GM18519 (cell line): Measurements from ENCODE around the gene ACTN1.

Source experiments
- ATAC-seq: cut with Tn5 transposase; IDR thresholded peaks from one replicate; pipeline ENCODE4 v1.9.1; 2021; ENCODE audit warnings: mild to moderate bottlenecking, moderate library complexity; ENCODE audit not compliant: unreplicated experiment, low FRiP score

ACTN1 gene

DNA sequence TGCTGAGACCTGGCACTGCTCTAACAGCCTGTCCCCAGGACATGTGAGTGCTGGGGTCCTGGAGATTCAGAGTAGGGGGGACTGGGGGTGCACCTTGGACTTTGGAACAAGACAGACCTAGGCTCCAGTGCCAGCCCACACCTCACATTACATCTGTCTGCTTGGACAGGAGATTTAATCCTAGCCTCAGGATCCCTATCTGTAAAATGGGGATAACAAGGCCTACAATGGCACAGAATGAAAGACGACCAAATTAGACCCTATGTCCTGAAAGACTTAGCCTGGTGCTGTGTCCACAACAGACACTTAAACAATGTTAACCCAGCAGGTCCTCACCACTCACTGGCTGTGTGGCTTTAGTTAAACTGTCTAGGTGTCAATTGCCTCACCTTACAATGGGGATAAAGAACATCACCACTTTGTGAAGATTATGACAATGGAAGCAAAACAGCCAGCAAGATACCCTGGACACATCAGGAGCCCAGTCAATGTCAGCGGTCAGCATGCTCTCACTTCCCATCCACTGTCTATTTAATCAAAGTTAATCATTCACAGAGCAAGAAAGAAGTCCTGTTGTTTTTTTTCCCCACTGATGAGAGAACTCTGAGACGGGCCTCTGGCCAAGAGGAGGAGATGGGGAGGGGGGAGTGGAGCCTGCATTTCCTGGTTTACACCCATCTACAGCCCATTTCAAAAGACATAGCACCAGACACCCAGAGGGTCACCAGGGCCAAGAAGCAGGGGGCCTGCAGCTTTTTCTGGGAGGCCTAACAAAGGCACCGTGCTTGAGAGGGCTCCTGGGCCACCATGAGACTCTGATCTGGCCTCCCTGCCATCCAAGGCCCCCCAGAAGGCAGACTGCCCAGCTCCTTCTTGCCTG is 40.6 kb downstream of the ACTN1 start:
- ATAC-seq, result no peak

DNA sequence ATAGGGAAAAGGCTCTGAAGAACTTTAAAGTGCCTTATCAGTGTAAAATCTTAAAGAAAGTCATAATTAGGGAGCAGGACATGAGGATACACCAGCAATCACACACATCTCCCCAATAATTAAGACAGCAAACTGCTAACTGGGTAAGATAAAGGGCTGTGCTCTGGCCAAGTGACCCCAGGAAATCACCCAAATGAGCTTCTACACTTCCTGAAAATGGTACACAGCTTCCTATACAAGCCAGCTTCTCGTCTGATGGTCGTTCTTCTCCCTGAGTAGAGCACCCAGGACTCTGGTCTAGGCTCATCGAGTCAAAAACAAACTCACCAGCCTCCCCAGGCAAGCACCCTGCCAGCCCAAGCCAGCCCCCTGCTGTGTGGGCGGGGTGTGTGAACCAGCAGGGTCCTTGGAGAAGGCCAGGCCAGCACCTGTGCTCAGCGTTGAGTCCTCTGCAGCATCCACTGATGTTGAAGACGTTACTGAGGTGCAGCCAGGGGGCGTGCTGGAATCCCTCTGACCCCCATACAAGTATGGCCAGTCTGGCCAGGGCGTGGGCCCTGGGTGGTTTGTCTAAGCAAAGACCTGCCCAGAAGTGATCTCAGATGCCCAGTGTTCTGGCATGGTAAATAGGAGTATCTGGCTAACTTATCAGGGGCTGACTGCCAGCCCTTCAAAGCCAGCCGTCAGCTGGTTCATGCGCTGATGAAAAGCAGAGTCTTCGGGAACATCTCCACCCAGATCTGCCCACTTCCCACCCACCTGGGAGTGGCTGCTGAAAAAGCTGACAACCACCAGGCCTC is 41.4 kb downstream of the ACTN1 start:
- ATAC-seq, result no peak

DNA sequence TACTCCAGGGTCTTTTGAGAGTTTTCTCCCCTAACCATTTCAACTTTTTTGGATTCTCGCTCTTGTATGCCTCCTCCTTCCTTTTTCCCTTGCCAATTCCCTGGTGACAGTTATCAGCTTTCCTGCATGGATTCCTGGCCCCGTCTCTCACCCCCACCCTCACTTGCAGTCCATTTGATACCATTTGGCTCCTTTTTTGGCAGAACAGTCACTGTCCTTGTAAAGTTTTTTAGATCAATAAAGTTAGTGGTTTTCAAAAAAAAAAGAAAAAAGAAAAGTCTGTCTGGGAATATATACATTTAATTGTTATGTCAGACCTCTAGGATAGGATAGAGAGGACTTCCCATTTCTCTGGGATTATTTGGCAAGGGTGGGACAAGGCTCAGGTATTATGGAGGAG is 42.1 kb downstream of the ACTN1 start:
- ATAC-seq, result no peak

DNA sequence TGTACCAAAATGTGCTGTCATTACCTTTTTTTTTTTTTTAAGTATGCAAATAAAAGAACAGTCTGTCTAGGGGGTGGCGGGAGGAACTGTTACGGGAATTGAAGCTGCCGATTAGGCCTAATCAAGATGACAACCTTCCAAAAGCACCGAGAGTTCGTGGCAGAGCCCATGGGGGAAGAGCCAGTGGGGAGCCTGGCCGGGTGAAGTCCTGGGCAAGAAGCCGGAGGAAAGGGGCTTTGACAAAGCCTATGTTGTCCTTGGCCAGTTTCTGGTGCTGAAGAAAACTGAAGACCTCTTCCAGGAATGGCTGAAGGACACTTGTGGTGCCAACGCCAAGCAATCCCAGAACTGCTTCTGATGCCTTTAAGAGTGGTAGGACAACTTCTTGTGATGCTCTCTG is 42.6 kb downstream of the ACTN1 start:
- no peak for ATAC-seq

DNA sequence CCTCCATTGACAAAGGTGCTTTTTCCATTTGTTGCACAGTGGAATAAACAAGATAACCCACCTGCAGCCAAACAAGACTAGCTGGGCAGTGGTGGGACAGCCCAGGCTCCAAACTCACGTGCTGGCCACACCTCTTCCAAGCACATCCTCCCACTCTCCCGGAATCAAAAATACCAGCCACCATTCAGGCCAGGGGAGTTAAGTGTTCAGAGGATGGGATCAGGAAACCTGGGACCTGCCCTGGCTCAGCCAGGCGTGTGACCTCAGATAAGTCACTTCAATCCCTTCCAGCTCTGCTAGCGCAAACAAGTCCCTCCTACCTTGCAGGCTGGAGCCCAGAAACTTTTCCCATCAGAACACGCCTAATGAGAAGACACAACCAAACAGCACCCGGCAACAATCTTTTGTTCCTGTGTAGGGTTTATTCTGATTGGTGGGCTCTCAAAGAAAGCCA is 43.3 kb downstream of the ACTN1 start:
- ATAC-seq, result no peak

DNA sequence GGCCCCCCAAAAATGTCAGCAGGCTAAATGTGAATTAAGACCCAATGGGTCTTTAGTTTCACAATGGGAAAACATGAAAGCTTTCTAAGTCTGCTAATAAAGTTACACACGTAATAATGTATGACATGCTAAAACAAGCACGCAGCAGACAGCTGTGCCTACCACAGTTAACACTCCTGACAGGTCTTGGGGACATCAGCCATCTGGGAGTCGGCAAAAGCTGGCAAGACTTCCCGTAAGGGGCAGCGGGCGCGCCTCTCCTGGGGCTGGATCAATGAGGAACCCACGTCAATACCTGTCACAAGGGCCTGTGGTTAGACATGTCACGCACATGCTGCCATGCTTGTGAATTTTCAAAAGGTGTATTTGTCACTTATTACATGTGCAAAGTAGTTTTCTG is 45.0 kb downstream of the ACTN1 start:
- ATAC-seq, result no peak

DNA sequence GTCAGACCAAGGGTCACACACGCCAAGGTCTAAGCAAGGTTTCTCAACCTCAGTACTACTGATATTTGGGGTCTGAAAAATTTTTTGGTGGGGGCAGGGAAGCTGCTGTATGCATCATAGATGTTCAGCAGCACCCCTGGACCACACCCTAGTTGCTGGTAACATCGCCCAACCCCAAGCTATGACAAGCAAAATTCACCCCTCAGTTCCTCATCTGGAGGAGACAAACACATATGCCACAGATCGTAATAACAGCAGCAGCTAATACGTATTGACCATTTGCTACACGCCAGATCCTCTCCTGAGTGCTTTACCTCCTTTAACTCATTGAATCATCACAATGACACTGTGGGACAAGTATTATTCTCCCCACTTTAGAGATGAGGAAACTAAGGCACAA is 46.4 kb downstream of the ACTN1 start:
- no peak for ATAC-seq

DNA sequence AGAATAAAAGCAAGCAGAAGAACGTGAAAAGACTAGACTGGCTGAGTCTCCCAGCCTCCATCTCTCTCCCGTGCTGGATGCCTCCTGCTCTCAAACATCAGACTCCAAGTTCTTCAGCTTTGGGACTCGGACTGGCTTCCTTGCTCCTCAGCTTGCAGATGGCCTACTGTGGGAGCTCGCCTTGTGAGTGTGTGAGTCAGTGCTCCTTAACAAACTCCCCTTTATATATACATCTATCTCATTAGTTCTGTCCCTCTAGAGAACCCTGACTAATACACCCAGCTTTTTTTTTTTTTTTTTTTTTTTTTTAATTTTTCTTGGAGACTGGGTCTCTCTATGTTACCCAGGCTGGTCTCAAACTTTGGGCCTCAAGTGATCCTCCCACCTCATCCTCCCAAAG is 46.9 kb downstream of the ACTN1 start:
- ATAC-seq, result no peak

DNA sequence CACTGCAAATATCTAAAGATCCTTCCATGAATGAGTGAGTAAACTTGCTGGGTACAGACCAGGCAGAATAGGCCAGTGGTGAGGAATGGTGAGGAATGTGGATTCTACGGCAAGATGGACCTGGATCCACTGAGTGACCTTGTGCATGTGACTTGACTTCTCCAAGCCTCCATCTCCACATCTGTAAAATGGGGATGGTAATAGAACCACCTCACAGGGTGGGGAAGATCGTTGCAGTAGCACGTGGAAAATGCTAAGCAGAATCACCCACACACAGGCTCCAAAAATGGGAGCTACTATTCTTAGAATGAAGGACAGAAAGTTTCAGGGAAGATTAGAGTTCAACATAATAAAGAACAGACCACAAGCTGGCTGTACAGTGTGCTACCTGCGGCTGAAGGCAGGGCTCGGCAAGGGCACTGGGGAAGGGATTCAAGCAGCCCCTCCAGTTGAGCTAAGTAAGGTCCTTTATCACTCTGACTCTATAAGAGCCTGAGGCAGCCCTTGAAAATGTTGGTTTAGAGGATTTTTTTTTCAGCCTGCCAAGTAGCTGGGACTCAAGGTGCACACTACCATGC is 47.5 kb downstream of the ACTN1 start:
- no peak for ATAC-seq

DNA sequence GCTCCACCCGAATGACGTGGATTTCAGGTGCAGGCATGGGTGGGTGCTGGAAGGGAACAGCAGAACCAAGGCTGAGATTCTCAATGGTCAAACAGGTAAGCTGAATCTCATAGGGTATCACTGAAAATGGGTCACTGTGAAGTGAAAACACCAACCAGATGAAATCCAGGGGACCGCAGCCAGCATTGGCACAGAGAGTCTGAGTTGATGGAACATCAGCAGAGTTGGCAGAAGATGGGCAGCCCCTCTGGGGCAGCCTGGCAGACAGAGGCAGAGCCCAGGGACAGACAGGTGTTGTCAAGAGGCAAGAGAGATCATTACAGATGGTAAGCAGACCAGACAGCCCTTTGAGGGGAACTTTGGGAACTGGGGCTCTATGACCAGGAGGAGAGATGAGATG is 48.0 kb downstream of the ACTN1 start:
- no peak for ATAC-seq

DNA sequence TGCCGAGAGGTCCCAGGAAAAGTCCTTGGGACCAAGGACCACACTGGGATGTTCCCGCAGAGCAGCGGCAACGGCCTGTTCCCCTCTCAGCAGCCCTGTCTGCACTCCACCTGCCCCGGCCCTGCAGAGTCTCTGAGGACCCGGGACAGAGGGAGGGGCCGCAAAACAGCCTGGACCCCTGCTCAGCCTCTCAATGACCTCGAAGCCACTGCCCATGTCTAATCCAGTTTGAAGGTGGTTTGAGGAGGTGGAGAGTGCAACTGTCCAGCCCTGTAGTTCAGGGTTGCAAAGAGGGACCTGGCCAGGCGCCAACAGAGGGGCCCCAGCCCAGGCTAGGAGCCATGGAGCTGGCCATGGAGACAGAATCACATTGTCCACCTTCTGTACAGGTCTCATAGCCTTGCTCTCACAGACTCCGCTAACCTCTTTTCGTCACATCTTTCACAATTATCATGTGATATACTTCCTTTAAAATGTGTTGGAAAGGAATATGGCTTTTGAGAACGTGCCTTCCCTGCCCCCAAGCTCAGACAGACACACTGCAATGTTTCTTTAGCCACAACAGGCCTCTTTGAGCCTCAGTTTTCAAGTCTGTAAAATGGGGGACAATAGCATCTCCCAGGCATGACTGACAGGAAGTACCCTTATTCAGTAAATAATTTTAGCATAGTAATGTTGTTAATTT is 49.3 kb downstream of the ACTN1 start:
- ATAC-seq, result no peak

DNA sequence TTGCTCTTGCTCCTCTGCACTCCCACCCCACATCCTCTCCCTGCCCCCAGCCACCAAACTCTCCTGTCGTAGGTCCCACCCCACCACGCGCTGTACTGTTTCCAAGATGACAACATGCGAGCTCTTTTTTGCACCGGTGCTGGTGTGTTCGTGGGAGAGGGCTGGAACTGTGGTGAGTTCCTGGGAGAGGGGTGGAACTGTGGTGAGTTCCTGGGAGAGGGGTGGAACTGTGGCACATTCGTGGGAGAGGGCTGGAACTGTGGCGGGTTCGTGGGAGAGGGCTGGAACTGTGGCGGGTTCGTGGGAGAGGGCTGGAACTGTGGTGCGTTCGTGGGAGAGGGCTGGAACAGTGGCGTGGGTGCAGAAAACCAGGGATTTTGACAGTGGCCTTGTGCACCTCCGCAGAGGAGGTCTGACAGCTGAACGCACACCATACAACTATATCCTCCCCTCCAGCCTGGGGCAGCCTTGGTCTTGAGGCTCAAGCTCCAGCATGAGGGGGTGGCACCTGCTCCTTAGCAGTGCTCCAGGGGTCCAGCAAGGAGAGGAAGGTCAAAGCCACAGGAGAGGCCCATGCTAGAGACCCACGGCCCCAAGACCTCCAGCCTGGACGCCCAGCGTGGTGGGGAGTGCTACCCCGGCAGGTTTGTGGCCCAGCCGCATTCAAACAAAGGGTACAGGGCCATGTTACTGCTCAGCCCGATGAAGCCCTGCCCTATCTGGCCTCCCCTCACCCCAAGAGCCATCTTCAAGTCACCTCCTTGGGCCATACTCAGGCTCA is 50.1 kb downstream of the ACTN1 start:
- ATAC-seq, result no peak

DNA sequence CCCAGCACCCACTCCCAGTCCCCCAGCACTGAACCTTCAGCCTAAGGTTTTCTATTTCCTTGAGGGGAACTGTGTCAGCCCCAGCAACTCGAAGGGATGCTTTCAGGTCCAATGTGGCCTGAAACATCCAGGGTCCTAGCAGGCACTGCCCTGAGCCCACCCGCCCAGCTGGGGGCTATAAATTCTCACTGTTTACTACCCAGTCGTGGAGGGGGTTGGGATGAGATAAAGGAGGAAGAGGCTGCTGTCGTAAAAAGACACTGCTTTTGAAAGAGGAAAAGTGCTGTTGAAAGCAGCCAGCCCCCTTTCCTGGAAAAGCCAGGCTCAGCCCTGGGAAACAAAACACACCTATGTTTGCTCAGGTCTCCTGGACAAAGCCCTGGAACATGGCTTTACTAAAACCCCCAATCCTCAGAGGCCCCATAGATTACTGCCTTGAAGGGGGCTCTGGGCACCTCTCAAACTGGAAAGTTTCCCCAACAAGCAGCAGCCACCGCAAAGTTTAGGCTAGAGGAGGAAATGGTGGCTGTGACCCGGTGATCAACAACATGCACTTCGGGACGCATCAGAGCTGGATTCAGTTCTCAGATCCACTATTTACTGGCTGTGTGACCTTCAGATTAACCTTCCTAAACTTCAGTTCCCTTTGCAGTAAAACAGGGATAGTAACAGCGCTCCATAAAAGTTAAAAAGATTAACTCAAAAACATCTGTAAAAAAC is 51.0 kb downstream of the ACTN1 start:
- no peak for ATAC-seq

DNA sequence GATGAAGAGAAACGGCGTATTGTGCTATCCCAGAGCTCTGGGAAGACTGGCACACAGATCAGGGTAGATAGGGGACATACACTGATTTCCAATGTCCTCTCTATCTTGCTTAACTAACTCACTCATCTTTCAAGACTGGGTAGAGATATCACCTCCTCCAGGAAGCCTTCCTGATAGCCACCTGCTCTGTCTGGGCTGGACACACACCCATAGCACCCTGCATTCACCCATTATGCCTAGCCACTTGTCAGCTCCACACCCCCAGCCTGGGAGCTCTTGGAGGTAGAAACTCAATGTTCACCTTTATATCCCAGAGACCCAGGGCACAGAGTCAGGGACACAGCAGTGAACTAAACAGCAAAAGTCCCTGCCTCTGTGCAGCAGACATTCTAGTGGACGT is 52.0 kb downstream of the ACTN1 start:
- no peak for ATAC-seq

DNA sequence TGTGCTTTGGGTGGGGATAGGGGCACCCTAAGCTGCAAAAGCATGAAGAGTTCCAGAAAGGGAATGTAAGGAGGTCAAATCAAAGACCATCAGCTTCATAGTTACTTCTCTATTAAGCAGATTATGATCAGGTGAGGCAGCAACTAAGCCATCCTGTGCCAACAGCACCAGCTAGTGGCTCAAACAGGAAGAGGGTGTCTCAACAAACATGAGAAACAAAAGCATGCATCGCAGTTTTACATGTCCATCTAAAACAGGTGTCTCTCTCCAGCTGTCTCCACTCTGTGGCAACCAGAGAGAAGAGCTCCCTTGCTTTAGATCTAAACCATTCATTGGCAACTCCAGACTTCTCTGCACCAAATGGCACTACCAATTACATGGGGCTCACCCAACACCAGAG is 52.9 kb downstream of the ACTN1 start:
- ATAC-seq, result no peak

DNA sequence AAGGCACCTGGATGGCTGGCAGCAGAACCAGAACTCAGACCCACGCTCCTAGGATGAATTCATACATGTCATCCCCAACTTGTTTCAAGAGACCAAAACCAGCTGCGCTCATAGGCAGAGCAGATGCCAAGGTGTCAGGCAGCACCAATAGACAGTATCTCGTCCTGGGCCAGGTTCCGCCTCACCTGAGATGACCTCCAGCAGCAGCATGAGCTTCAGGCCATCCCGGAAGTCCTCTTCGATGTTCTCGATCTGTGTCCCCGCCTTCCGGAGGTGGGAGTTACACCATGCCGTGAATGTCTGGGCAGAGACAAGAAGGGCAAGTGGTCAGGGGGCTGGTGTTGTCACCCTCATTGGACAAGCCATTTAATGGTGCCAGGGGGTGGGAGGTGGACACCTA is 53.7 kb downstream of the ACTN1 start:
- ATAC-seq, result no peak

DNA sequence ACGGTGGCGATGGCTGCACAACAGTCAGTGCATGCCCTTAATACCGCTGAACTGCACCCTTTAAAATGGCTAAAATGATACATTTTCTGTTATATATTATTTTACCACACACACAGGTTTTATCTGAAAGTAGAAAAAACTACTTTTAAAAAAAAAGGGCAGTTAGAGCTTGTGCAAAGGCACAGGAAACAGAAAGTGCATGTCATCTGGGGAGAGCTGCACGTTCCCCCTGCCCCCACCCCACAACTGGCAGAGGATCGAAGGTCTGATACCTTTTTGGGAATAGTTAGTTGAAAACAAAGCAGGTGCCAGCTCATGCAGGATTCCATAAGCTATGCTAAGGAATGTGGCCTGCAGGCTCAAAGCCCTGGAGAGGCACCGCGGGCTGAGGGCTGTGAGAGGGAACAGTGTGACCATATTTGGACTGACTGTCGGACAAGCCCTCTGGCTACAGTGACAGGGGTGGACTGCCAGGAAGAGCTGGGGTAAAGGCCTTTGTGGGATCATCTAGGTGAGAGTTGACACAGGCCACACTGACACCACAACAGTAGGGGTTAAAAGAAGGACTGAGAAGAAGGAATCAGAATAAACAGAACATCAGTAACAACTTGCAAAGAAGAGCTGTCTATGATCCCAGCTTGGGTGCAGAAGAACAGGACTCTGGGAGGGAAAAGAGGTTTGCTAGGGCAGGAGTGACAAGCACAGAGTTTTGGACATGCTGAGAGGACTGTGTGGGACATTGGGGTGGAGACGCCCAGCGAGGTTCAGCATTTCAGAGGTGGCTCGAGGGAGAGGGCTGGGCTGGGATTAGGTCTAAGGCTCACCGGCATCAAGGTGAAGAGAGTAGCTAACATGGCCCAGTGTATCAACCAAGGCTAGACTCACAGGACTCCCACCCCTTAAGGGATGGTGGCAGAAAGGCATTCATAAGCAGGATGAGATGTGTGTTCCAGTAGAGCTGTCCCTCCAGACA is 54.6 kb downstream of the ACTN1 start:
- no peak for ATAC-seq

DNA sequence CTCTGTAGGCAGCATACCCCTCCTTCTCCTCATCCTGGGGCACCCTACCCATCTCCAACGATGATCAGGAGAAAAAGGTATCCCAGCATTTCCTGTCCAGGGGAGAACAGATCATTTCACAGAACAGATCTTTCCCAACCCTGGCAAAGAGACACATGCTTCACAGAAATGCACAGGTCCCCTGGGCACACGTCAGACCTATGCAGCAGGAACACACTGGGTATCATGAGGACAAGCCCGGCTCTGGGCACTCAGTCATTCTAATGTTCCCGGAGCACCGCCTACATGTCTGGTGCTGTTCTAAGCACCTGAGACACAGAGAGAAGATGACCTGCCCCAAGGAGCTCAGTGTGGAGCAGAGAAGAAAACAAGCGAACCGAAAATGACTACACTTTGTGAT is 56.2 kb downstream of the ACTN1 start:
- ATAC-seq, result no peak
